Neural cell (in vitro differentiated cells): ENCODE results near the gene ANKRD44.

Experiments
- CTCF ChIP-seq: fragments of 450-650 bp; IDR thresholded peaks from 2 replicates; pipeline ENCODE4 v1.5.1; 2014; ENCODE audit warnings: antibody characterized with exemption, mild to moderate bottlenecking, moderate library complexity; ENCODE audit not compliant: poor library complexity, severe bottlenecking
- EZH2 ChIP-seq: fragments of 200-600, 300-800 bp; shearing (Covaris generic), sonication (generic); IDR thresholded peaks from 2 replicates; pipeline ENCODE4 v1.6.1; 2014; ENCODE audit warnings: antibody characterized with exemption, low read length, borderline replicate concordance, mild to moderate bottlenecking; ENCODE audit not compliant: insufficient read depth, poor library complexity, severe bottlenecking
- MXI1 ChIP-seq: fragments of 450-650 bp; conservative IDR thresholded peaks from 2 replicates; pipeline ENCODE4 v1.6.1; 2014; ENCODE audit warnings: antibody characterized with exemption, mild to moderate bottlenecking; ENCODE audit not compliant: poor library complexity, severe bottlenecking
- POLR2AphosphoS5 ChIP-seq: IDR thresholded peaks from 2 replicates; pipeline ENCODE4 v1.6.1; 2012
- REST ChIP-seq: IDR thresholded peaks from 2 replicates; pipeline ENCODE4 v1.6.1; 2012; ENCODE audit warnings: borderline replicate concordance
- SMC3 ChIP-seq: fragments of 450-650 bp; conservative IDR thresholded peaks from 2 replicates; pipeline ENCODE4 v1.6.1; 2014; ENCODE audit warnings: antibody characterized with exemption, mild to moderate bottlenecking, moderate library complexity; ENCODE audit not compliant: poor library complexity
- TAF1 ChIP-seq: IDR thresholded peaks from 2 replicates; pipeline ENCODE4 v1.6.1; 2012; ENCODE audit warnings: low read depth

GRCh38 chr2:197121756-197122385, 188.7 kb downstream of the ANKRD44 start:
- TF ChIP-seq POLR2AphosphoS5 (no peak), CTCF (no peak), SMC3 (no peak), EZH2 (no peak), TAF1 (no peak), MXI1 (no peak), REST (no peak)
